NK-92 (cell line): ENCODE results near the gene MYBPH.

Source experiments
- DNase-seq: peaks from one replicate; lab custom pipeline; 2025; ENCODE audit not compliant: unreplicated experiment; lab: John Stamatoyannopoulos, UW

Gene MYBPH, protein sequence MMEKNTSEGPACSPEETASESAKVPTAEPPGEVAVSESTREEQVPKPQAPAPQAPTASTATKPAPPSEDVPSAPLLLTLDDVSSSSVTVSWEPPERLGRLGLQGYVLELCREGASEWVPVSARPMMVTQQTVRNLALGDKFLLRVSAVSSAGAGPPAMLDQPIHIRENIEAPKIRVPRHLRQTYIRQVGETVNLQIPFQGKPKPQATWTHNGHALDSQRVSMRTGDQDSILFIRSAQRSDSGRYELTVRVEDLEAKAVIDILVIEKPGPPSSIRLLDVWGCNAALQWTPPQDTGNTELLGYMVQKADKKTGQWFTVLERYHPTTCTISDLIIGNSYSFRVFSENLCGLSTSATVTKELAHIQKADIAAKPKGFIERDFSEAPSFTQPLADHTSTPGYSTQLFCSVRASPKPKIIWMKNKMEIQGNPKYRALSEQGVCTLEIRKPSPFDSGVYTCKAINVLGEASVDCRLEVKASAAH

DNA sequence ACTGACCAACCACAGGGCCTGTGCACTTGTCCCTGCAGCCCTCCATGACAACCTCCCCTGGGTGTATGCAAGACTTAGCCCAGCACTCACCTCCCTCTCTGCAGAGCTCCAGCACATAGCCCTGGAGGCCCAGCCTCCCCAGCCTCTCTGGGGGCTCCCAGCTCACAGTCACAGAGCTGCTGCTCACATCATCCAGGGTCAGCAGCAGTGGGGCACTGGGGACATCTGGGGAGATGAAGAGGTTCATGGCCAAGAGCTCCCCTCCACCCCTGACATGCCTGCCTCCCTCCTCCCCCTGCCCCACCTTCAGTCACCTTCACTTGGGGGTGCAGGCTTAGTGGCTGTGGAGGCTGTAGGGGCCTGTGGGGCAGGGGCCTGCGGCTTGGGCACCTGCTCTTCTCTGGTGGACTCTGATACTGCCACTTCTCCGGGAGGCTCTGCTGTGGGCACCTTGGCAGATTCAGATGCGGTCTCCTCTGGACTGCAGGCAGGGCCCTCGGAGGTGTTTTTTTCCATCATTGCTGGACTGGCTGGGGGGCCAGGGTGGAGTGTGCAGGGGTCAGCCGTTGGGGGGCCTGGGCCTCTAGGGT is at the start of gene MYBPH:
MYBPH (minus strand) TSS at position 590 of the 590 bp plus-strand sequence; CDS start at position 519, 71 bp downstream.
- no peak for DNase-seq

- no peak for DNase-seq
These were observed 49.4 kb upstream of the MYBPH start for GRCh38 chr1:203225071-203225470.

DNA sequence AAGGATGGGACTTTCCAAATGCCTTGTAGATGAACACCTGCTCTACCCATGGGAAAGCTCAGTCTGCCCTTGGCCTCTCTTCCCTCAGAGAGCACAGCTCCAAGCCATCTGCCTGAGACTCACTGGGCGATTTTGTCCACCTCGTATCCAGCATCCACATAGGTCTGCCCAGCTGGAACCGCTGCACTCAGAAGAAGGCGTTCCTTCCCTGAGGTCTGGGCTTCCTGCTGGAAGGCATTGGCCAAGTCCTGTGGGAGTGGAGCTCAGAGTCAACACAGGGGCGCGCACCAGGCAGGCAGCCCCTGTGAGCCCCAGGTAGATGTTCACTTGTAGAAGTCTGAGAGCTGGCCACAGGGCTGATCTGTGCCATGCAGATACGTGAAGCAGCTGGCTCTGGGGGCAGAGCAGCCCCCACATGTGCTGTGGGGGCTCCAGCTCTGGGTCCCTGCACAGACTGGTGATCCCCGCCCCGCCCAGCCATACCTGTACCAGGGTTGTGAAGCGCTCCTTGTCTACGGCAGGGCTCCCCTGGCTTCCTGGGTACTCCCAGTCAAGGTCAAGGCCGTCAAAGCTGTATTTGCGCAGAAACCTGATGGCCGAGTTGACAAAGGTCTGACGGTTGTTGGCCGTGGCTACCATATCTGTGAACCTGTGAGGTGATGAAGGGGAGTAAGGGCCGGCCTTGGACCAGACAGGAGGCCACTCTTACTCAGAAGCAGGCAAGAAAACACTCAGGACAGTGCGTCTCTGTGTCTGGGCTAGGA is 47.6 kb upstream of the MYBPH start:
- no peak for DNase-seq

GRCh38 chr1:203219934-203220333 is 44.3 kb upstream of the MYBPH start:
- no peak for DNase-seq

GRCh38 chr1:203219171-203219570 is 43.5 kb upstream of the MYBPH start:
- no peak for DNase-seq

DNA sequence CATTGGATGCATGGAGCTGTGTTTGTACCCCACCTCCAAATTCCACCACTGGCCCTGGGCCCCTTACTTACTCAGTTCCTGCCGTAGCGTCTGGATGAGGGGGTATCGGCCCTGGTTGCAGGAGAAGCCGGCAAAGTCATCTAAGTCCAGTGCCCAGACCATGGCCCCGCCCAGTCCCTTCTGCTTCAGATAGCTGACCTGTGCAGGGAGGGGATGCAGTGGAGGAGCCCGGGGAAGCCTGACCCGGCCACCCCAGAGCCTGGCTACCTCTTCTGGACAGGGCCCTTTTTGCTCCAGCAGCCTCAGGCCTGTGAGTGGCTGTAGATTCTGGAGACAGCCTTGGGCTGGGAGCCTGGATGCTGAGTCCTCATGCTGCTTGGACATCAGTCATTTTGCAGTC is 42.0 kb upstream of the MYBPH start:
- no peak for DNase-seq

GRCh38 chr1:203217139-203217655 is 41.6 kb upstream of the MYBPH start:
- no peak for DNase-seq

GRCh38 chr1:203216274-203217138 is 40.9 kb upstream of the MYBPH start:
- no peak for DNase-seq

GRCh38 chr1:203215573-203215972 is 39.9 kb upstream of the MYBPH start:
- DNase-seq, result no peak

- no peak for DNase-seq
These were observed 39.2 kb upstream of the MYBPH start for GRCh38 chr1:203214871-203215270.

- DNase-seq, result no peak
These were observed 37.5 kb upstream of the MYBPH start for GRCh38 chr1:203213126-203213525.

- no peak for DNase-seq
These were observed 36.2 kb upstream of the MYBPH start for GRCh38 chr1:203211812-203212211.

- no peak for DNase-seq
These were observed 35.4 kb upstream of the MYBPH start for GRCh38 chr1:203210988-203211387.

DNA sequence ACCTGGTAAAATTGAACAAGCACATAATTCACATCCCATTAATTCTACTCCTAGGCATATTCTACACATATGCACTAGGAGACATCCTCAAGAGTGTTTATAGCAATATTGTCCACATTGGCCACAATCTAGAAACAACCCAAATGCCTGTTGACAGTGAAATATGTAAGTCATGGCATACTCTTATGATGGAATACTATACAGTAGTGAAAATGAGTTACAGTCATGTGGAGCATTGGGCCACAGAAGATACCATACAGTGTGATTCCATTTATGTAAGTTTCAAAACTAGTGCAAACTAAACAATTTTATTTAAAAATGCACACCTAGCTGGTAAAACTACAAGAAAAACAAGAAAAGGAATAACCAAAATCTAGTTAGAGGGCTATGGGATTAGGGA is 34.7 kb upstream of the MYBPH start:
- no peak for DNase-seq

GRCh38 chr1:203208181-203208580 is 32.6 kb upstream of the MYBPH start:
- no peak for DNase-seq

DNA sequence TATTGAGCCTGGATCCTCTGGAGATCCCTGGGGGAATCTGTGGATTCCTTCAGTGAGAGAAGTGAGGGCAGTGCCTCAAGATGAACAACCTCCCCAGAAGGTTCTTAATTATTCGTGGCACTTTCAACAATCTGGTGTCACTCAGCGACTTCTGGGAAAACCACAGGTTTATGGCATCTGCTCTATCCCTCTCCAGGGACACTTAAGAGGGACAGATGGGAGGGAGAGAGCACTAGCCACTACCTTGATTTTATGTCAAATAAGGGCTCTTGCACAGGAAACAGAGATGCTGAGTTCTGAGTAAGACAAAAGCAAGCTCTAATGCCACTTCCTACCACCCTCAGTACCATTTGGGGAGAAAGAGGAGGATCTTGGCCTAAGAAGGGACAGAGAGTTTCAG is 32.1 kb upstream of the MYBPH start:
- no peak for DNase-seq

GRCh38 chr1:203206129-203206687 is 30.6 kb upstream of the MYBPH start:
- no peak for DNase-seq

GRCh38 chr1:203204756-203205155 is 29.1 kb upstream of the MYBPH start:
- no peak for DNase-seq

DNA sequence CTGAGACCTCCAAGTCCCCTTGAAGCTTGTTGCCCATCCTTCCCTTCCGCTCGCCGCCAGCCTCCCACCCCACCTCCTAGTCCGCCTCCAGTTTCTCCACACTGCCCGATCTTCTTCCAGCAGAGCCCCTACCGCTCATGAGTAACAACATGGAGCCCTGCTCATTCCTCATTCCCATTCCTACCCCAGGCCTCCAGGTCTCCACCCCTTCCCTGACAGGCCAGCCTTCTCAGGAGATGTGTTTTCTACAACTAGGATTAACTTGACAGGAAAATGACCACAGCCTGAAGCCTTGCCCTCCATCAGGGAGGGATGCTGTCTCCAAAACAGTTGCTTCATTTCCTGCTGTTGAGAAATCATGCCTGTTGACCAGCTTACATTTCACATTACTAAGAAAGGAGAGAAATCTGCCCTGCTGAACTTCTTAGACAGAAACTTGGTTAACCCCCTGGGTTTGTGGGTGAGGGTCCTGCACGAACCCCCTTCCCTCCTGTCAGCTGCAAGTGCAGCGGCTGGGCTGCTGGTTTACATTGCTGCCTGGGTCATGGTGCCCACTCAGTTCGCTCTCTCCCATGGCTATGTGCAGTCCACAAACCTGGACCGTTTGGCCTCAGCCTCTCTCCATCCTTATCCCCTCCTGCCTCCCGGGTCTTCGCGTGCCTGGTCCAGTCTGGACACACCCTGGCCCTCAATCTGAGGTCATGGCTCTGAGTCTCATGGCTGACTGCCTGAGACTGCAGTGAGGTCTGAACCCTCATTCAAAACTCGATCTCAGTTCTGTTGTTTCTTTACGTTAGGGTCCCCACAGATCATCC is 27.0 kb upstream of the MYBPH start:
- no peak for DNase-seq
